HCT116 (cell line): ENCODE data around the gene FRRS1L. TPM values are rescaled to one million over a fixed set of nuclear protein-coding genes. Genes with fewer than 3 reads are reported as not detected.

Source experiments
- ATAC-seq: fragments of 200-7000 bp; cut with Tn5 transposase; 2 replicates; pipeline ENCODE4 v1.9.1; 2020; ENCODE audit warnings: mild to moderate bottlenecking, moderate library complexity
- BruUV-seq: library from RNA; stranded (reverse); fragments of 400-500 nt; replicated peaks from 2 replicates; lab custom pipeline; 2021; lab: Mats Ljungman, UMichigan
- CTCF ChIA-PET: fragments of 300-600 bp; sonication (Branson Sonifier 250); formaldehyde crosslinking; loops from one replicate; lab custom pipeline; 2021; ENCODE audit warnings: antibody characterized with exemption; lab: Charles Lee
- POLR2A ChIA-PET: fragments of 300-600, 350-600 bp; sonication (Branson Sonifier 250); formaldehyde crosslinking; loops from one replicate; lab custom pipeline; 2021; ENCODE audit warnings: antibody characterized with exemption; lab: Charles Lee
- RAD21 ChIA-PET, 2 experiments: fragments of 300-600 bp; sonication (Branson Sonifier 250); formaldehyde crosslinking; loops; one replicate each; lab custom pipeline; 2023; ENCODE audit warnings: low total read pairs in 2 of 2; ENCODE audit not compliant: uncharacterized antibody in 2 of 2, unreplicated experiment in 2 of 2, low non-redundant PET in 1 of 2; lab: Charles Lee
- DNase-seq: peaks from one replicate; pipeline ENCODE4 v3.0.0-alpha.2; 2010; ENCODE audit warnings: low read depth, low spot score
- H2AFZ ChIP-seq: fragments of 200-600 bp; shearing (Covaris generic), sonication (generic); 2 replicates; pipeline ENCODE4 v1.6.1; 2017; ENCODE audit warnings: low read depth, mixed run types, mixed read lengths, antibody characterized with exemption, low read length; ENCODE audit not compliant: poor library complexity, severe bottlenecking
- H3K27ac ChIP-seq: 2 replicates; pipeline ENCODE4 v1.5.1; 2012; ENCODE audit warnings: low read depth, low read length
- H3K27me3 ChIP-seq: fragments of 200-600 bp; sonication (generic); 2 replicates; pipeline ENCODE4 v1.6.1; 2016; ENCODE audit warnings: mixed run types, low read length, mixed read lengths; ENCODE audit not compliant: insufficient read depth
- H3K36me3 ChIP-seq, 2 experiments: fragments of 200-500 bp in 1 of 2; fragments of 200-600 bp in 1 of 2; sonication (Bioruptor generic) in 1 of 2; sonication (generic) in 1 of 2; 2 replicates each; pipeline versions ENCODE4 v1.5.1 to v1.6.1; 2014 to 2016; ENCODE audit warnings: low read length in 2 of 2, inconsistent platforms in 1 of 2, mixed read lengths in 1 of 2, mixed run types in 1 of 2; ENCODE audit not compliant: insufficient read depth in 2 of 2, control insufficient read depth in 1 of 2
- H3K4me1 ChIP-seq, 2 experiments: fragments of 200-600 bp in 1 of 2; sonication (generic) in 1 of 2; 2 replicates each; pipeline versions ENCODE4 v1.5.1 to v1.6.1; 2012 to 2017; ENCODE audit warnings: low read length in 2 of 2, inconsistent platforms in 1 of 2, mild to moderate bottlenecking in 1 of 2, mixed read lengths in 1 of 2, mixed run types in 1 of 2, moderate library complexity in 1 of 2; ENCODE audit not compliant: insufficient read depth in 2 of 2, control insufficient read depth in 1 of 2
- H3K4me2 ChIP-seq: fragments of 200-600 bp; sonication (generic); 2 replicates; pipeline ENCODE4 v1.6.1; 2017; ENCODE audit warnings: mixed run types, low read length, mixed read lengths
- H3K4me3 ChIP-seq, 2 experiments: fragments of 200-600 bp in 1 of 2; sonication (generic) in 1 of 2; replicated peaks in 1 of 2; 2 replicates each; pipeline ENCODE4 v1.5.1; 2011 to 2016; ENCODE audit warnings: low read length in 2 of 2, control low read depth in 1 of 2, low read depth in 1 of 2, mild to moderate bottlenecking in 1 of 2, mixed read lengths in 1 of 2, mixed run types in 1 of 2
- H3K79me2 ChIP-seq: fragments of 200-600 bp; sonication (generic); 2 replicates; pipeline ENCODE4 v1.6.1; 2017; ENCODE audit warnings: mild to moderate bottlenecking, mixed run types, low read length, moderate library complexity, mixed read lengths; ENCODE audit not compliant: insufficient read depth
- H3K9ac ChIP-seq: fragments of 200-600 bp; sonication (generic); 2 replicates; pipeline ENCODE4 v1.6.1; 2016; ENCODE audit warnings: low read length, mixed read lengths
- H3K9me2 ChIP-seq: fragments of 200-600 bp; sonication (generic), shearing (Covaris generic); 2 replicates; pipeline ENCODE4 v1.6.1; 2017; ENCODE audit warnings: mixed run types, mild to moderate bottlenecking, moderate library complexity; ENCODE audit not compliant: insufficient read depth
- H3K9me3 ChIP-seq, 2 experiments: fragments of 200-500 bp in 1 of 2; fragments of 200-600 bp in 1 of 2; sonication (Bioruptor generic) in 1 of 2; sonication (generic) in 1 of 2; 2 replicates each; pipeline ENCODE4 v1.6.1; 2014 to 2017; ENCODE audit warnings: low read length in 2 of 2, mixed read lengths in 2 of 2, inconsistent platforms in 1 of 2, low read depth in 1 of 2, mild to moderate bottlenecking in 1 of 2, mixed run types in 1 of 2, moderate library complexity in 1 of 2; ENCODE audit not compliant: control insufficient read depth in 1 of 2, insufficient read depth in 1 of 2
- H4K20me1 ChIP-seq: fragments of 200-600 bp; sonication (generic), shearing (Covaris generic); 2 replicates; pipeline ENCODE4 v1.6.1; 2017; ENCODE audit warnings: mixed run types, mild to moderate bottlenecking, moderate library complexity; ENCODE audit not compliant: insufficient read depth
- ATF3 ChIP-seq: IDR thresholded peaks from 2 replicates; pipeline ENCODE4 v1.6.1; 2012
- EGR1 ChIP-seq: IDR thresholded peaks from 2 replicates; pipeline ENCODE4 v1.6.1; 2012; ENCODE audit warnings: low read depth
- ELF1 ChIP-seq: IDR thresholded peaks from 2 replicates; pipeline ENCODE4 v1.6.1; 2012; ENCODE audit warnings: low read depth, borderline replicate concordance
- FOSL1 ChIP-seq: IDR thresholded peaks from 2 replicates; pipeline ENCODE4 v1.6.1; 2012; ENCODE audit warnings: low read depth
- JUND ChIP-seq: IDR thresholded peaks from 2 replicates; pipeline ENCODE4 v1.6.1; 2012
- MAX ChIP-seq: IDR thresholded peaks from 2 replicates; pipeline ENCODE4 v1.6.1; 2012
- RAD21 ChIP-seq: IDR thresholded peaks from 2 replicates; pipeline ENCODE4 v1.6.1; 2012; ENCODE audit warnings: low read depth, mild to moderate bottlenecking
- REST ChIP-seq: IDR thresholded peaks from 2 replicates; pipeline ENCODE4 v1.6.1; 2012; ENCODE audit warnings: low read depth
- SIN3A ChIP-seq: IDR thresholded peaks from 2 replicates; pipeline ENCODE4 v1.6.1; 2012; ENCODE audit warnings: low read depth
- SP1 ChIP-seq: IDR thresholded peaks from 2 replicates; pipeline ENCODE4 v1.6.1; 2012; ENCODE audit warnings: low read depth
- SRF ChIP-seq: IDR thresholded peaks from 2 replicates; pipeline ENCODE4 v1.6.1; 2012; ENCODE audit warnings: low read depth
- YY1 ChIP-seq: IDR thresholded peaks from 2 replicates; pipeline ENCODE4 v1.6.1; 2011; ENCODE audit warnings: low read length, low read depth, moderate library complexity, mild to moderate bottlenecking; ENCODE audit not compliant: insufficient replicate concordance; ENCODE audit errors: extremely low read depth
- ZBTB33 ChIP-seq: IDR thresholded peaks from 2 replicates; pipeline ENCODE4 v1.6.1; 2011; ENCODE audit warnings: mild to moderate bottlenecking, low read length, moderate library complexity; ENCODE audit not compliant: insufficient replicate concordance; ENCODE audit errors: extremely low read depth
- intact Hi-C: fragments of 100-400 bp; cut with micrococcal nuclease; formaldehyde crosslinking; loops from 2 replicates; pipeline ENCODE4 v1.10.0; 2022
- total RNA-seq: library from RNA; stranded (reverse); gene quantifications from one replicate; pipeline ENCODE4 v1.2.1, GENCODE V29; 2021; ENCODE audit not compliant: unreplicated experiment

The FRRS1L gene
- total RNA-seq, 1 experiment from 2014 or later: not detected

GRCh38 chr9:109113254-109113653 is 53.8 kb downstream of the FRRS1L start:
- no peak for ATAC-seq
- Histone ChIP-seq H3K9me2 (no peaks in the 10 kb centered on the region), H3K4me2 (no peak overlapping the region), H4K20me1 (peaks cover 19% of the 10 kb centered on the region; the same call in 1 of the 2 replicates), H3K36me3 (no peaks in the 10 kb centered on the region), H3K79me2 (peaks cover 100% of the 10 kb centered on the region), H3K9me3 (no peaks in the 10 kb centered on the region), H3K27me3 (no peaks in the 10 kb centered on the region), H3K4me3 (no peak overlapping the region), H3K4me1 (peaks cover 39 to 67% of the 10 kb centered on the region in 2 experiments), H3K27ac (no peak overlapping the region), H2AFZ (no peak overlapping the region), H3K9ac (no peak overlapping the region)
- intact Hi-C loops: no loop called here
- TF ChIP-seq YY1: no peak
- RAD21 ChIA-PET: no interaction called here
- DNase-seq: no peak
- CTCF ChIA-PET: no interaction called here
- BruUV-seq: no TSS peak
- POLR2A ChIA-PET: no interaction called here

DNA sequence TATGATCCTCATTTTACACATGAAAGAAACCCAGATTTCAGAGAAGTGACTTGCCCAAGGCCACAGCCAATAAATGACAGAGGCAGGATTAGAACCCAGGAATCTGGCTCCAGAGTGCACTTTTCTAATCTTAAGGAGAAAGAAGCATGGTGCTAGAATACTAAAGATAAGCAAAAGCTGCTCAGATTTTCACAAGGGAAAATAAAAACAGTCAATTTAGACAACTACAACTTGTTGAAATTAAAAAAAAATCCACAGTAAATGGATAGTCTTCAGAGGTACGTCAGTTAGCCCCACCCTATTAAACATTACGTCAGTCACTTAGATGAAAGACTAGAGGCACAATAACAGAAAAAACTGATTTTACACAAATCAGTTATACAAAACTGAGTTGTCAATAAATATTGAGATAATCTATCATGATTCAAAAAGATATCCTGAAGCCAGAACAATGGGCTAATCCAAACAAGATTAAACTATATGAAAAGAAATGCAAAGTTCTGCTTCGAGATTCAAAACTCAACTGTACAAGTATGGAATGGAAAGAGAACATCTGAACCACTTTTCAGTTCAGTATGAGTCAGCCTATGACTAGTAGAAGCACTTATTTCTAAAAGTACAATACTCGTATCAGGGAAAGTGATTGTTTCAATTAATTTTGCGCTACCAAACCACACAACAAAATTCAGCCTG is 56.6 kb downstream of the FRRS1L start:
- H3K4me1 ChIP-seq: peaks cover 45 to 68% of the 10 kb centered on the region in 2 experiments
- H3K9me2 ChIP-seq: no peaks in the 10 kb centered on the region
- ChIA-PET RAD21 (no interaction called here), POLR2A (no interaction called here), CTCF (interaction anchor here (0.7 to 0.9 kb wide), 2 partner anchors 73 to 156 kb away, joined by 3 to 4 read pairs; no protein-coding TSS in a partner anchor)
- ATAC-seq (peak; percentile 51), DNase-seq (peak; percentile 54)
- peaks cover 15% of the 10 kb centered on the region; the same call in 1 of the 2 replicates for H4K20me1 ChIP-seq
- intact Hi-C loops: no loop called here
- no peaks in the 10 kb centered on the region for H3K36me3 ChIP-seq
- peak overlapping the region; percentile 25; the same call in 1 of the 2 replicates for H3K27ac ChIP-seq
- peak overlapping the region in 1 of 2 experiments; percentile 32; a peak in 3 of 4 replicates for H3K4me3 ChIP-seq
- H3K9me3 ChIP-seq: no peaks in the 10 kb centered on the region
- H3K27me3 ChIP-seq: no peaks in the 10 kb centered on the region
- H3K9ac ChIP-seq: peak overlapping the region; percentile 42
- BruUV-seq: no TSS peak
- peak overlapping the region; percentile 66 for H3K4me2 ChIP-seq
- H2AFZ ChIP-seq: no peak overlapping the region
- H3K79me2 ChIP-seq: peaks cover 99% of the 10 kb centered on the region
- TF ChIP-seq JUND: peak; percentile 33; the same call in 1 of the 2 replicates
- peak; percentile 36 for TF ChIP-seq SP1
- TF ChIP-seq SRF: 0 out of 2 replicates have a peak, but pooled peaks have one; percentile 41
- TF ChIP-seq ATF3: no peak
- TF ChIP-seq RAD21: no peak
- TF ChIP-seq REST: no peak
- no peak; the same call in 1 of the 2 replicates for TF ChIP-seq ELF1
- TF ChIP-seq EGR1: 0 out of 2 replicates have a peak, but pooled peaks have one; percentile 12
- no peak for TF ChIP-seq ZBTB33
- peak; percentile 66; the same call in 1 of the 2 replicates for TF ChIP-seq FOSL1
- no peak for TF ChIP-seq SIN3A
- TF ChIP-seq MAX: 0 out of 2 replicates have a peak, but pooled peaks have one; percentile 17
